ENCODE measurements around the gene FBXW11. TPM values are rescaled to one million over a fixed set of nuclear protein-coding genes. Genes with fewer than 3 reads are reported as not detected.

The FBXW11 gene
- total RNA-seq, 2 donors from 2014 or later: 29.0 to 64.6 TPM

GRCh38 chr5:171901764-171902163, 104.7 kb downstream of the FBXW11 start:
- 81 to 92% methylated on average over 7 of the region's 7 CpGs for whole genome bisulfite sequencing, 2 donors
- peaks cover 8% of the 10 kb centered on the region for H3K4me1 ChIP-seq
- H3K27ac ChIP-seq: no peak overlapping the region
- DNase-seq (no peak), ATAC-seq (no peak)
- H3K9me3 ChIP-seq: no peaks in the 10 kb centered on the region
- H3K36me3 ChIP-seq (replicated peaks in 1 of 2; ENCODE audit: insufficient read depth in 1 of 2, low read depth in 2 of 2): peaks cover 0 to 2% of the 10 kb centered on the region in 2 donors
- H3K4me3 ChIP-seq: no peak overlapping the region
- intact Hi-C loops (cut with DNase I): no loop called here
- TF ChIP-seq POLR2A (IDR thresholded peaks at IDR 0.05) (no peak), CTCF (IDR thresholded peaks at IDR 0.05) (no peak)
- no peaks in the 10 kb centered on the region for H3K27me3 ChIP-seq

GRCh38 chr5:171899792-171900191, 106.6 kb downstream of the FBXW11 start:
- H3K4me1 ChIP-seq: peaks cover 7% of the 10 kb centered on the region
- no peak overlapping the region for H3K27ac ChIP-seq
- H3K27me3 ChIP-seq: no peaks in the 10 kb centered on the region
- DNase-seq: no peak
- no peaks in the 10 kb centered on the region for H3K9me3 ChIP-seq
- peaks cover 0 to 2% of the 10 kb centered on the region in 2 donors for H3K36me3 ChIP-seq (replicated peaks in 1 of 2; ENCODE audit: insufficient read depth in 1 of 2, low read depth in 2 of 2)
- no peak overlapping the region for H3K4me3 ChIP-seq
- intact Hi-C loops (cut with DNase I): loop anchor here (10.0 kb wide), 1 partner anchor 475 kb away; no protein-coding TSS in a partner anchor
- no peak for TF ChIP-seq CTCF (IDR thresholded peaks at IDR 0.05)
- TF ChIP-seq POLR2A (IDR thresholded peaks at IDR 0.05): no peak
- ATAC-seq: no peak
- WGBS, 2 donors: 78 to 89% methylated on average over 5 of the region's 5 CpGs

DNA sequence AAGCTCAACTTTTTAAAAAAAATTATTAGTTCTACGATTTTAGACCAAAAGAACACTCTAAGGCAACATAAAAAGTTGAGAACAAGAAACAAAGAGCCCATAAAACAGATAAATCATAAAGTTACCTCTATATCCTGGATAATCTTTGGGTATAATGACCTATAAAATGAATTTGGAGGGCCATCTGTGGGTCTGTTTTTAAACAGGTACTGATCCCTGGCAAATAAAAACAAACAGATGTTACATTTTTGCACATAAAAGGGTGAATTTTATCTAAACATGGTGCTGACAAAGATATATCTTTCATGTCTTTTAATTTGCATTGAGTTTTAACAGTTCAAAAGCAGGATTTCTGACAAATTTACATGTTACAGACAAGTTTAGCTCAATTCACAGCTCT, 107.6 kb downstream of the FBXW11 start:
- H3K36me3 ChIP-seq (replicated peaks in 1 of 2; ENCODE audit: insufficient read depth in 1 of 2, low read depth in 2 of 2): peaks cover 0 to 2% of the 10 kb centered on the region in 2 donors
- H3K27me3 ChIP-seq: no peaks in the 10 kb centered on the region
- DNase-seq (no peak), ATAC-seq (no peak)
- intact Hi-C loops (cut with DNase I): loop anchor here (10.0 kb wide), 1 partner anchor 474 kb away; no protein-coding TSS in a partner anchor
- 55 to 61% methylated on average over 1 of the region's 1 CpG for WGBS, 2 donors
- H3K4me1 ChIP-seq: peaks cover 7% of the 10 kb centered on the region
- no peak overlapping the region for H3K4me3 ChIP-seq
- H3K9me3 ChIP-seq: no peaks in the 10 kb centered on the region
- TF ChIP-seq CTCF (IDR thresholded peaks at IDR 0.05): no peak
- TF ChIP-seq POLR2A (IDR thresholded peaks at IDR 0.05): no peak
- no peak overlapping the region for H3K27ac ChIP-seq

- TF ChIP-seq CTCF (IDR thresholded peaks at IDR 0.05): no peak
- no peak for TF ChIP-seq POLR2A (IDR thresholded peaks at IDR 0.05)
- intact Hi-C loops (cut with DNase I): loop anchor here (10.0 kb wide), 1 partner anchor 474 kb away; no protein-coding TSS in a partner anchor
- 91% methylated on average over 4 of the region's 4 CpGs for WGBS, 2 donors
- Histone ChIP-seq H3K27me3 (no peaks in the 10 kb centered on the region), H3K27ac (no peak overlapping the region), H3K4me3 (no peak overlapping the region), H3K4me1 (peaks cover 7% of the 10 kb centered on the region), H3K36me3 (replicated peaks in 1 of 2; ENCODE audit: insufficient read depth in 1 of 2, low read depth in 2 of 2) (peaks cover 0 to 2% of the 10 kb centered on the region in 2 donors), H3K9me3 (no peaks in the 10 kb centered on the region)
- ATAC-seq: no peak
- DNase-seq: no peak
Observed at GRCh38 chr5:171898386-171898785, 108.1 kb downstream of the FBXW11 start.

DNA sequence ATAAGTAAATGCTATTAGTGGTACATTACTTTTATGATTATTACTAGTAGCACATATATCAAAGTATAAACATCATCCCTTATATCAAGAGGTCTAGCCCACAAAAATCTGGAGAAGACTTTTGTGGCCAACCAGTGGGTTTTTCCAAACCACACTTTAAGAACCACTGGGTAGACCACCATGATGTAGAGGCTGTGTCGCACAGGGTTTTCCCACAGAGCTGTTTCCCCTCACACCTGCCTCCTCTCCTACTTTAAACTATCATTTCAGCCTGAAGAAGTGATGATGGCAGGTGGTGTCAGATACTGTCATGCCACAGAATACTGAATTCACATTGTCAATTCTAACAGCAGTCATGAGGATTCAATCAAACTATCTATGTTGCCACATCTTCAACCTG, 109.2 kb downstream of the FBXW11 start:
- no peak overlapping the region for H3K4me3 ChIP-seq
- intact Hi-C loops (cut with DNase I): loop anchor here (10.0 kb wide), 1 partner anchor 472 kb away; no protein-coding TSS in a partner anchor
- peaks cover 0 to 2% of the 10 kb centered on the region in 2 donors for H3K36me3 ChIP-seq (replicated peaks in 1 of 2; ENCODE audit: insufficient read depth in 1 of 2, low read depth in 2 of 2)
- TF ChIP-seq POLR2A (IDR thresholded peaks at IDR 0.05) (no peak), CTCF (IDR thresholded peaks at IDR 0.05) (no peak)
- ATAC-seq: no peak
- H3K4me1 ChIP-seq: peaks cover 7% of the 10 kb centered on the region
- H3K9me3 ChIP-seq: no peaks in the 10 kb centered on the region
- H3K27me3 ChIP-seq: no peaks in the 10 kb centered on the region
- H3K27ac ChIP-seq: no peak overlapping the region
- WGBS, 2 donors: 86 to 100% methylated on average over 1 of the region's 1 CpG
- DNase-seq: no peak

All from body of pancreas (tissue), 4 donors.